Breast epithelium (tissue), 3 donors: ENCODE data around the gene MYO1F.

Source experiments
- POLR2AphosphoS5 ChIP-seq, 3 donors: sonication (generic); formaldehyde crosslinking; IDR thresholded peaks; one replicate each; pipeline ENCODE4 v1.6.1; 2017; ENCODE audit warnings: antibody characterized with exemption in 3 of 3
- TF ChIP-seq, protein P1 (sequence below), 3 donors: fragments of 450-650 bp; IDR thresholded peaks; one replicate each; pipeline ENCODE4 v1.5.1; 2016 to 2017; ENCODE audit warnings: antibody characterized with exemption in 3 of 3, mild to moderate bottlenecking in 3 of 3, moderate library complexity in 3 of 3

DNA sequence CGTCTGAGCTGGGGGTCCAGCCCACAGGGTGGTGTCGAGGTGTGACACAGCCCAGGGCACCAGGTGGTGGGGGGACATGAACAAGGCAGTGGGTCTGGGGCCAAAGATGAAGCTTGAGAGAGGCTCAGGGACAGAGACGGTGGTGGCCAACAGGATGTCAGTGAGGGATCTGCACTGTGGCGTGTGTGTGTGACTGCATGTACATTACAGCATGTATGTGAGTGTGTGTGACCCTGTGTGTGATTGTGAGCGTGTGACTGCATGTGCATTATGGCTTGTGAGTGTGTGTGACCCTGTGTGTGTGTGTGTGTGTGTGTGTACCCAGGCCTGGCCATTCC lies 31.7 kb upstream of the MYO1F start:
- TF ChIP-seq, protein P1, sequence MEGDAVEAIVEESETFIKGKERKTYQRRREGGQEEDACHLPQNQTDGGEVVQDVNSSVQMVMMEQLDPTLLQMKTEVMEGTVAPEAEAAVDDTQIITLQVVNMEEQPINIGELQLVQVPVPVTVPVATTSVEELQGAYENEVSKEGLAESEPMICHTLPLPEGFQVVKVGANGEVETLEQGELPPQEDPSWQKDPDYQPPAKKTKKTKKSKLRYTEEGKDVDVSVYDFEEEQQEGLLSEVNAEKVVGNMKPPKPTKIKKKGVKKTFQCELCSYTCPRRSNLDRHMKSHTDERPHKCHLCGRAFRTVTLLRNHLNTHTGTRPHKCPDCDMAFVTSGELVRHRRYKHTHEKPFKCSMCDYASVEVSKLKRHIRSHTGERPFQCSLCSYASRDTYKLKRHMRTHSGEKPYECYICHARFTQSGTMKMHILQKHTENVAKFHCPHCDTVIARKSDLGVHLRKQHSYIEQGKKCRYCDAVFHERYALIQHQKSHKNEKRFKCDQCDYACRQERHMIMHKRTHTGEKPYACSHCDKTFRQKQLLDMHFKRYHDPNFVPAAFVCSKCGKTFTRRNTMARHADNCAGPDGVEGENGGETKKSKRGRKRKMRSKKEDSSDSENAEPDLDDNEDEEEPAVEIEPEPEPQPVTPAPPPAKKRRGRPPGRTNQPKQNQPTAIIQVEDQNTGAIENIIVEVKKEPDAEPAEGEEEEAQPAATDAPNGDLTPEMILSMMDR (IDR thresholded peaks at IDR 0.05) = no peak
- no peak for TF ChIP-seq POLR2AphosphoS5 (IDR thresholded peaks at IDR 0.05)
